ENCODE data around the gene ALDOC.

The ALDOC gene

GRCh38 chr17:28536532-28537218 lies 40.0 kb downstream of the ALDOC start:
- Mint-ChIP-seq H3K36me3 (no peaks in the 10 kb centered on the region), H3K27me3 (no peaks in the 10 kb centered on the region)

GRCh38 chr17:28534740-28535375 lies 41.8 kb downstream of the ALDOC start:
- Mint-ChIP-seq H3K27ac (no peak overlapping the region), H3K4me1 (ENCODE audit: low read depth) (no peaks in the 10 kb centered on the region), H3K9me3 (ENCODE audit: low read depth) (no peaks in the 10 kb centered on the region)

More at GRCh38 chr17:28536532-28537218, 40.0 kb downstream of the ALDOC start:
- no peaks in the 10 kb centered on the region for H3K9me3 Mint-ChIP-seq (ENCODE audit: low read depth)
- H3K4me3 Mint-ChIP-seq, result no peak overlapping the region
- no peaks in the 10 kb centered on the region for H3K4me1 Mint-ChIP-seq (ENCODE audit: low read depth)
- no peak overlapping the region for H3K27ac Mint-ChIP-seq

GRCh38 chr17:28533091-28533807 lies 43.4 kb downstream of the ALDOC start:
- Mint-ChIP-seq H3K27ac (no peak overlapping the region), H3K36me3 (no peaks in the 10 kb centered on the region), H3K4me1 (ENCODE audit: low read depth) (no peaks in the 10 kb centered on the region), H3K4me3 (no peak overlapping the region), H3K27me3 (no peaks in the 10 kb centered on the region), H3K9me3 (ENCODE audit: low read depth) (no peaks in the 10 kb centered on the region)

More at GRCh38 chr17:28534740-28535375, 41.8 kb downstream of the ALDOC start:
- Mint-ChIP-seq H3K27me3 (no peaks in the 10 kb centered on the region), H3K4me3 (no peak overlapping the region), H3K36me3 (no peaks in the 10 kb centered on the region)

- no peak overlapping the region for H3K4me3 Mint-ChIP-seq
- H3K9me3 Mint-ChIP-seq (ENCODE audit: low read depth), result no peaks in the 10 kb centered on the region
- H3K27ac Mint-ChIP-seq, result no peak overlapping the region
- no peaks in the 10 kb centered on the region for H3K27me3 Mint-ChIP-seq
- no peaks in the 10 kb centered on the region for H3K36me3 Mint-ChIP-seq
- H3K4me1 Mint-ChIP-seq (ENCODE audit: low read depth), result no peaks in the 10 kb centered on the region
Observed at GRCh38 chr17:28532050-28532960, 44.4 kb downstream of the ALDOC start.

GRCh38 chr17:28530926-28531325 lies 45.8 kb downstream of the ALDOC start:
- Mint-ChIP-seq H3K4me1 (ENCODE audit: low read depth) (no peaks in the 10 kb centered on the region), H3K9me3 (ENCODE audit: low read depth) (no peaks in the 10 kb centered on the region), H3K4me3 (no peak overlapping the region), H3K36me3 (no peaks in the 10 kb centered on the region), H3K27me3 (no peaks in the 10 kb centered on the region), H3K27ac (no peak overlapping the region)

- H3K27ac Mint-ChIP-seq, result no peak overlapping the region
- H3K27me3 Mint-ChIP-seq, result no peaks in the 10 kb centered on the region
- H3K36me3 Mint-ChIP-seq, result no peaks in the 10 kb centered on the region
- H3K9me3 Mint-ChIP-seq (ENCODE audit: low read depth), result no peaks in the 10 kb centered on the region
- H3K4me1 Mint-ChIP-seq (ENCODE audit: low read depth), result no peaks in the 10 kb centered on the region
- no peak overlapping the region for H3K4me3 Mint-ChIP-seq
Observed at GRCh38 chr17:28530250-28530649, 46.4 kb downstream of the ALDOC start.

GRCh38 chr17:28529013-28529400 lies 47.7 kb downstream of the ALDOC start:
- Mint-ChIP-seq H3K4me3 (no peak overlapping the region), H3K27me3 (no peaks in the 10 kb centered on the region), H3K27ac (no peak overlapping the region), H3K9me3 (ENCODE audit: low read depth) (no peaks in the 10 kb centered on the region), H3K4me1 (ENCODE audit: low read depth) (no peaks in the 10 kb centered on the region), H3K36me3 (no peaks in the 10 kb centered on the region)

- no peak overlapping the region for H3K4me3 Mint-ChIP-seq
- no peaks in the 10 kb centered on the region for H3K36me3 Mint-ChIP-seq
- H3K27ac Mint-ChIP-seq, result no peak overlapping the region
- no peaks in the 10 kb centered on the region for H3K27me3 Mint-ChIP-seq
- no peaks in the 10 kb centered on the region for H3K4me1 Mint-ChIP-seq (ENCODE audit: low read depth)
- no peaks in the 10 kb centered on the region for H3K9me3 Mint-ChIP-seq (ENCODE audit: low read depth)
Observed at GRCh38 chr17:28528327-28529012, 48.2 kb downstream of the ALDOC start.

- Mint-ChIP-seq H3K9me3 (ENCODE audit: low read depth) (no peaks in the 10 kb centered on the region), H3K27ac (no peak overlapping the region), H3K36me3 (no peaks in the 10 kb centered on the region), H3K4me3 (no peak overlapping the region), H3K4me1 (ENCODE audit: low read depth) (no peaks in the 10 kb centered on the region), H3K27me3 (no peaks in the 10 kb centered on the region)
Observed at GRCh38 chr17:28527859-28528258, 48.8 kb downstream of the ALDOC start.

- H3K27ac Mint-ChIP-seq, result no peak overlapping the region
- H3K27me3 Mint-ChIP-seq, result no peaks in the 10 kb centered on the region
- H3K4me3 Mint-ChIP-seq, result no peak overlapping the region
- no peaks in the 10 kb centered on the region for H3K36me3 Mint-ChIP-seq
- H3K9me3 Mint-ChIP-seq (ENCODE audit: low read depth), result no peaks in the 10 kb centered on the region
- H3K4me1 Mint-ChIP-seq (ENCODE audit: low read depth), result no peaks in the 10 kb centered on the region
Observed at GRCh38 chr17:28527181-28527681, 49.5 kb downstream of the ALDOC start.

- no peaks in the 10 kb centered on the region for H3K36me3 Mint-ChIP-seq
- no peak overlapping the region for H3K4me3 Mint-ChIP-seq
- H3K9me3 Mint-ChIP-seq (ENCODE audit: low read depth), result no peaks in the 10 kb centered on the region
- no peaks in the 10 kb centered on the region for H3K27me3 Mint-ChIP-seq
- H3K4me1 Mint-ChIP-seq (ENCODE audit: low read depth), result no peaks in the 10 kb centered on the region
- H3K27ac Mint-ChIP-seq, result no peak overlapping the region
Observed at GRCh38 chr17:28526381-28526780, 50.3 kb downstream of the ALDOC start.

- Mint-ChIP-seq H3K36me3 (no peaks in the 10 kb centered on the region), H3K27ac (no peak overlapping the region), H3K4me3 (no peak overlapping the region), H3K4me1 (ENCODE audit: low read depth) (no peaks in the 10 kb centered on the region), H3K27me3 (no peaks in the 10 kb centered on the region), H3K9me3 (ENCODE audit: low read depth) (no peaks in the 10 kb centered on the region)
Observed at GRCh38 chr17:28524476-28525424, 51.9 kb downstream of the ALDOC start.

- Mint-ChIP-seq H3K27ac (no peak overlapping the region), H3K27me3 (no peaks in the 10 kb centered on the region), H3K4me3 (no peak overlapping the region), H3K4me1 (ENCODE audit: low read depth) (no peaks in the 10 kb centered on the region), H3K9me3 (ENCODE audit: low read depth) (no peaks in the 10 kb centered on the region), H3K36me3 (no peaks in the 10 kb centered on the region)
Observed at GRCh38 chr17:28523876-28524275, 52.8 kb downstream of the ALDOC start.
